GM12892 (cell line): ENCODE data around the gene ACADVL.

Experiments
- POLR2A ChIP-seq: IDR thresholded peaks from 2 replicates; pipeline ENCODE4 v1.6.1; 2011; ENCODE audit warnings: low read depth, low read length, control low read depth
- POLR2AphosphoS5 ChIP-seq: IDR thresholded peaks from 2 replicates; pipeline ENCODE4 v1.6.1; 2011; ENCODE audit warnings: low read depth, low read length, control low read depth

GRCh38 chr17:7204828-7205461 lies 14.8 kb upstream of the ACADVL start:
- no peak for TF ChIP-seq POLR2AphosphoS5
- peak; percentile 20; the same call in 1 of the 2 replicates for TF ChIP-seq POLR2A
